H9 (cell line): Measurements from ENCODE around the gene FANK1. TPM values are rescaled to one million over a fixed set of nuclear protein-coding genes. Genes with fewer than 3 reads are reported as not detected.
A peak's percentile ranks its signal among the peaks of the same experiment; 100 is the strongest.

Experiments used
- DNase-seq: peaks from one replicate; pipeline ENCODE4 v3.0.0-alpha.2; 2017
- H2AFZ ChIP-seq: one replicate; pipeline ENCODE4 v1.6.1; 2013; ENCODE audit warnings: mild to moderate bottlenecking, low read length, control low read depth, moderate library complexity
- H2AK5ac ChIP-seq: 2 replicates; pipeline ENCODE4 v1.6.1; 2013; ENCODE audit warnings: low read length, control low read depth, mixed read lengths; ENCODE audit not compliant: insufficient read length
- H2BK120ac ChIP-seq: one replicate; pipeline ENCODE4 v1.6.1; 2013; ENCODE audit warnings: low read depth, mild to moderate bottlenecking, low read length, control low read depth, inconsistent platforms; ENCODE audit not compliant: poor library complexity, severe bottlenecking
- H2BK12ac ChIP-seq: 2 replicates; pipeline ENCODE4 v1.6.1; 2013; ENCODE audit warnings: low read length, control low read depth, mixed read lengths, low read depth; ENCODE audit not compliant: insufficient read length
- H2BK15ac ChIP-seq: 2 replicates; pipeline ENCODE4 v1.6.1; 2013; ENCODE audit warnings: low read depth, low read length, control low read depth
- H2BK20ac ChIP-seq: one replicate; pipeline ENCODE4 v1.6.1; 2013; ENCODE audit warnings: low read depth, mild to moderate bottlenecking, low read length, control low read depth, inconsistent platforms; ENCODE audit not compliant: poor library complexity, severe bottlenecking
- H2BK5ac ChIP-seq: 2 replicates; pipeline ENCODE4 v1.6.1; 2013; ENCODE audit warnings: low read length, control low read depth, mixed read lengths; ENCODE audit not compliant: insufficient read length
- H3K14ac ChIP-seq: 2 replicates; pipeline ENCODE4 v1.6.1; 2013; ENCODE audit warnings: low read length, control low read depth; ENCODE audit not compliant: insufficient read depth
- H3K18ac ChIP-seq: 2 replicates; pipeline ENCODE4 v1.6.1; 2013; ENCODE audit warnings: low read depth, mild to moderate bottlenecking, mixed read lengths, low read length, control low read depth; ENCODE audit not compliant: insufficient read length
- H3K23ac ChIP-seq: 2 replicates; pipeline ENCODE4 v1.6.1; 2013; ENCODE audit warnings: low read length, control low read depth, mixed read lengths, low read depth; ENCODE audit not compliant: insufficient read length
- H3K23me2 ChIP-seq: 2 replicates; pipeline ENCODE4 v1.6.1; 2013; ENCODE audit warnings: low read depth, mild to moderate bottlenecking, mixed read lengths, low read length, control low read depth; ENCODE audit not compliant: insufficient read length, poor library complexity, severe bottlenecking
- H3K27ac ChIP-seq: 2 replicates; pipeline ENCODE4 v1.5.1; 2013; ENCODE audit warnings: low read length, control low read depth, mixed read lengths, low read depth; ENCODE audit not compliant: insufficient read length
- H3K27me3 ChIP-seq: 2 replicates; pipeline ENCODE4 v1.6.1; 2013; ENCODE audit warnings: low read length, control low read depth, inconsistent platforms; ENCODE audit not compliant: insufficient read depth
- H3K4ac ChIP-seq: 2 replicates; pipeline ENCODE4 v1.6.1; 2013; ENCODE audit warnings: low read depth, mild to moderate bottlenecking, control low read depth, inconsistent platforms, low read length, moderate library complexity
- H3K4me1 ChIP-seq: 2 replicates; pipeline ENCODE4 v1.6.1; 2013; ENCODE audit warnings: low read length, control low read depth, inconsistent platforms; ENCODE audit not compliant: insufficient read depth
- H3K4me2 ChIP-seq: 2 replicates; pipeline ENCODE4 v1.6.1; 2013; ENCODE audit warnings: low read length, control low read depth, mixed read lengths; ENCODE audit not compliant: insufficient read length, insufficient read depth
- H3K56ac ChIP-seq: 2 replicates; pipeline ENCODE4 v1.6.1; 2013; ENCODE audit warnings: low read depth, mild to moderate bottlenecking, mixed read lengths, low read length, control low read depth; ENCODE audit not compliant: insufficient read length
- H3K79me1 ChIP-seq: 2 replicates; pipeline ENCODE4 v1.6.1; 2013; ENCODE audit warnings: low read depth, mild to moderate bottlenecking, moderate library complexity, low read length, control low read depth, inconsistent platforms; ENCODE audit not compliant: insufficient read depth, poor library complexity, severe bottlenecking
- H3K79me2 ChIP-seq: 2 replicates; pipeline ENCODE4 v1.6.1; 2013; ENCODE audit warnings: low read length, control low read depth, inconsistent platforms; ENCODE audit not compliant: insufficient read depth
- H3K9ac ChIP-seq: 2 replicates; pipeline ENCODE4 v1.6.1; 2013; ENCODE audit warnings: low read length, control low read depth, mixed read lengths; ENCODE audit not compliant: insufficient read length; ENCODE audit errors: extremely low read depth
- H3K9me3 ChIP-seq: one replicate; pipeline ENCODE4 v1.6.1; 2013; ENCODE audit warnings: low read depth, low read length, inconsistent platforms; ENCODE audit not compliant: control insufficient read depth
- H3T11ph ChIP-seq: one replicate; pipeline ENCODE4 v1.6.1; 2013; ENCODE audit warnings: mild to moderate bottlenecking, low read length, control low read depth, inconsistent platforms
- H4K20me1 ChIP-seq: one replicate; pipeline ENCODE4 v1.6.1; 2013; ENCODE audit not compliant: control insufficient read depth, insufficient read length, insufficient read depth
- H4K5ac ChIP-seq: 2 replicates; pipeline ENCODE4 v1.6.1; 2013; ENCODE audit warnings: low read depth, mild to moderate bottlenecking, mixed read lengths, low read length, control low read depth; ENCODE audit not compliant: insufficient read length
- H4K8ac ChIP-seq: replicated peaks from 2 replicates; pipeline ENCODE4 v1.6.1; 2013; ENCODE audit warnings: low read length, control low read depth, mixed read lengths, low read depth; ENCODE audit not compliant: insufficient read length
- H4K91ac ChIP-seq: 2 replicates; pipeline ENCODE4 v1.6.1; 2013; ENCODE audit warnings: low read depth, mild to moderate bottlenecking, moderate library complexity, mixed read lengths, low read length, control low read depth; ENCODE audit not compliant: insufficient read length
- H3K27ac Mint-ChIP-seq, 3 experiments: 2 replicates in 2 of 3; 3 replicates in 1 of 3; pipeline ENCODE4 v1.8.0; 2020 to 2021; ENCODE audit warnings: mixed read lengths in 3 of 3, mild to moderate bottlenecking in 1 of 3, moderate library complexity in 1 of 3
- H3K27me3 Mint-ChIP-seq: 2 replicates; pipeline ENCODE4 v1.8.0; 2021; ENCODE audit warnings: low read depth, mild to moderate bottlenecking, moderate library complexity, mixed read lengths
- H3K36me3 Mint-ChIP-seq, 3 experiments: 2 replicates in 2 of 3; 3 replicates in 1 of 3; pipeline ENCODE4 v1.8.0; 2020 to 2021; ENCODE audit warnings: low read depth in 3 of 3, mixed read lengths in 3 of 3; ENCODE audit not compliant: insufficient read depth in 1 of 3
- H3K4me1 Mint-ChIP-seq, 2 experiments: 2 replicates each; pipeline ENCODE4 v1.8.0; 2020; ENCODE audit warnings: mixed read lengths in 2 of 2
- H3K4me3 Mint-ChIP-seq, 2 experiments: 2 replicates in 1 of 2; 3 replicates in 1 of 2; pipeline ENCODE4 v1.8.0; 2020 to 2021; ENCODE audit warnings: mild to moderate bottlenecking in 2 of 2, mixed read lengths in 2 of 2, moderate library complexity in 1 of 2
- H3K9me3 Mint-ChIP-seq, 2 experiments: 2 replicates in 1 of 2; 3 replicates in 1 of 2; pipeline ENCODE4 v1.8.0; 2020; ENCODE audit warnings: mild to moderate bottlenecking in 2 of 2, mixed read lengths in 2 of 2, moderate library complexity in 1 of 2
- WGBS: extraction: QIAGEN DNeasy Blood & Tissue Kit; methylation state at CpG from one replicate; pipeline ENCODE4 v1.1.7; 2013; ENCODE audit warnings: missing lambda C conversion rate, low lambda C conversion rate, mixed read lengths; ENCODE audit not compliant: insufficient read length; ENCODE audit errors: extremely low coverage; 5-methylcytosine and 5-hydroxymethylcytosine counted together
- total RNA-seq: library from RNA; stranded (reverse); gene quantifications from 2 replicates; pipeline ENCODE4 v1.2.1, GENCODE V29; 2021
- TF ChIP-seq, protein P1 (sequence below): fragments of 200-600 bp; sonication (generic); conservative IDR thresholded peaks from 3 replicates; pipeline ENCODE4 v1.8.0; 2021; ENCODE audit warnings: antibody characterized with exemption, mild to moderate bottlenecking

Gene FANK1
- total RNA-seq, 1 experiment from 2014 or later: 0.68 TPM

DNA sequence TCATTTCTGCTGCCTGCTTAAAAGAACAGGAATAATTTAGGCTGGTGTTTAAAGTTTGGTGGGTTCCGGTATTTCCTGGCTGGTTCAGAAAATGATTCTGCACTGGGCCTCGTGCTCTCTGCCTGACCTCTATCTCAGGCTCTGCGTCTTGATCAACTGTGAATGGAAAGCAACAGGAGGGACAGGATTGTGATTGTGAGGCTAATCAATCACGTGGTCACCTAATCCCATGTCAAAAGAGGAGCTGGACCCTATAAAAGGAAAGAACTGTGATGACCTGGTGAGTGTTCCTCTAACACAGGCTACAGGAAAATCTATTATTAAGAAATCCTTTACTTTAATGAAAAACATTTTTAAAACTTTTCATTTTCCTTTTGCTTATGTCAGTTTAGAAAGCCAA lies 15.2 kb upstream of the FANK1 start, which contains the start of gene DHX32:
TSS of gene DHX32 (minus strand) at position 101 of the 400 bp plus-strand sequence. CDS start 468 bp downstream, outside the sequence.
- Histone ChIP-seq H4K5ac (no peak within 1 kb of the TSS), H2BK20ac (no peak within 1 kb of the TSS), H3K4me1 (peaks cover 7% of the 10 kb centered on the region), H4K8ac (no peak within 1 kb of the TSS), H2BK5ac (no peak within 1 kb of the TSS), H4K91ac (no peak within 1 kb of the TSS), H3T11ph (no peak within 1 kb of the TSS), H3K9me3 (peaks cover 5% of the 10 kb centered on the region), H3K14ac (no peak within 1 kb of the TSS), H3K27ac (no peak within 1 kb of the TSS), H3K18ac (peak within 1 kb of the TSS; percentile 34), H2BK120ac (no peak within 1 kb of the TSS), H2AFZ (no peak within 1 kb of the TSS), H3K79me2 (no peaks in the 10 kb centered on the region), H2BK12ac (peak within 1 kb of the TSS; percentile 4), H4K20me1 (no peaks in the 10 kb centered on the region), H3K23ac (no peak within 1 kb of the TSS), H3K79me1 (no peaks in the 10 kb centered on the region), H3K9ac (no peak within 1 kb of the TSS), H2BK15ac (no peak within 1 kb of the TSS), H3K23me2 (peaks cover 2% of the 10 kb centered on the region), H3K4ac (no peak within 1 kb of the TSS), H3K56ac (no peak within 1 kb of the TSS), H3K27me3 (no peaks in the 10 kb centered on the region), H2AK5ac (no peak within 1 kb of the TSS), H3K4me2 (peak within 1 kb of the TSS; percentile 30)
- TF ChIP-seq, protein P1, sequence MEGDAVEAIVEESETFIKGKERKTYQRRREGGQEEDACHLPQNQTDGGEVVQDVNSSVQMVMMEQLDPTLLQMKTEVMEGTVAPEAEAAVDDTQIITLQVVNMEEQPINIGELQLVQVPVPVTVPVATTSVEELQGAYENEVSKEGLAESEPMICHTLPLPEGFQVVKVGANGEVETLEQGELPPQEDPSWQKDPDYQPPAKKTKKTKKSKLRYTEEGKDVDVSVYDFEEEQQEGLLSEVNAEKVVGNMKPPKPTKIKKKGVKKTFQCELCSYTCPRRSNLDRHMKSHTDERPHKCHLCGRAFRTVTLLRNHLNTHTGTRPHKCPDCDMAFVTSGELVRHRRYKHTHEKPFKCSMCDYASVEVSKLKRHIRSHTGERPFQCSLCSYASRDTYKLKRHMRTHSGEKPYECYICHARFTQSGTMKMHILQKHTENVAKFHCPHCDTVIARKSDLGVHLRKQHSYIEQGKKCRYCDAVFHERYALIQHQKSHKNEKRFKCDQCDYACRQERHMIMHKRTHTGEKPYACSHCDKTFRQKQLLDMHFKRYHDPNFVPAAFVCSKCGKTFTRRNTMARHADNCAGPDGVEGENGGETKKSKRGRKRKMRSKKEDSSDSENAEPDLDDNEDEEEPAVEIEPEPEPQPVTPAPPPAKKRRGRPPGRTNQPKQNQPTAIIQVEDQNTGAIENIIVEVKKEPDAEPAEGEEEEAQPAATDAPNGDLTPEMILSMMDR: no peak
- H3K9me3 Mint-ChIP-seq: peaks cover 9 to 15% of the 10 kb centered on the region in 2 experiments
- peaks cover 27 to 28% of the 10 kb centered on the region in 2 experiments for H3K4me1 Mint-ChIP-seq
- H3K36me3 Mint-ChIP-seq: peaks cover 28 to 34% (median 30%) of the 10 kb centered on the region in 3 experiments
- peak within 1 kb of the TSS; percentile 79 to 92 (median 83) for H3K27ac Mint-ChIP-seq
- H3K4me3 Mint-ChIP-seq: peak within 1 kb of the TSS; percentile 46 to 67
- H3K27me3 Mint-ChIP-seq: peaks cover 10% of the 10 kb centered on the region
- peak; percentile 79 for DNase-seq
- WGBS: no CpG with 5 or more reads among the region's 4 CpGs
